ENCODE data around the gene ZNF341.
A peak's percentile ranks its signal among the peaks of the same experiment; 100 is the strongest.

ZNF341 gene

GRCh38 chr20:33793011-33793931, 61.5 kb downstream of the ZNF341 start:
- no peak for DNase-seq (ENCODE audit: low read depth, low spot score)

DNA sequence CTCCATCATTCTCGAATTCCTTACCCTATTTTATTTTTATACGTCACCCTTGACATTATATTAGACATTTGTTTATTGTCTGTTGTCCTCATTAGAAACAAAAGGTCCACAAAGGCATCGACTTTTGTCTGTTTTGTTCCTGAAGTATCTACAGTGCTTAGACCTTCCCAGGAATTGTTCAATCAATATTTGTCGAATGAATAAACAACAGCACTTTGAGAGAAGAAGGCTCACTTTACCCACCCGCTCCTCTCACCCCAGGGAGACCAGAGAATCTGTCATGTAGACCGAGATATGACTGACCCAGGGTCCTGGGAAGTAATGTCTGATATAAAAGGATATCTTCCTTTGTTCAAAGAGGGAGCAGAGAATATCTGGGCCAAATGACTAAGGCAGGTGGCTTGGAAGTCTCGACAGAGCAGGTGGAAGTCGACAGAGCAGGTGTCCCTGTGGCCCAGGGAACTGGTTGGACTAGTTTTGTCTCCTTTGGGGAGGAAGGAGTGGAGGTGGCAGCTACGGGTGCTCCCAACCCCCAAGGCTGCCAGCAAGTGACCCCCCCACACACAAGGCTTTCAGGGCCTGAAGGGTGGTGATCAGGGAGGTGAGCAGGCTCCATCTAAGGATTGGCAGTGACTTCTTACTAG, 64.6 kb downstream of the ZNF341 start:
- no peak for DNase-seq (ENCODE audit: low read depth, low spot score)

DNA sequence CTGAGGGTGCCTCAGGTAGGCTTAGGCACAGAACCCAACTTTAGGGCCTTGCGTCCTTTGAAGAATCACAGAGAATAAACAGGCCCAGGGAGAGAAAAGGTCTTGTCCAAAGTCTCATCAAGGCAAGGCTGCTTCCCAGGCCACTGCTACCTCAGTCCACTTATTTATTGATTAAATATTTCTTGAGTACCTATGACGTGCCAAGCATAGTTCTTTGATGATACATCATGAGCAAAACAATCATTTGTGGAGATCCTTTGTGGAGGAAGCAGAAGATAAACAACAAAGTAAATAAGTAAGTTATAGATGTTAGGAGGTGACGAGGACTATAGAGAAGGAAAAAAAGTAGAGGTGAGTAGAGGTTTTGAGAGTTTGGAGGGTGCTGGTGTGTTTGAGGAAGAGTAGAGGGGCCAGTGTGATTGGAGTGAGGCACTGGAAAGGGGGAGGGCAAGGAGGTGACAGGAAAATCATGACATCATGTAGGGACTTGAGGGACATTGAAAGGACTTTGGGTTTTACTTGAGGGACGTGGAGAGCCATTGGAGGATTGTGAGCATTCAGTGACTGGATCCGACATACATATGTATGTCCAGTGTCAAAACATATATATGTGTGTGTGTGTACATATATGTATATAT, 65.2 kb downstream of the ZNF341 start:
- no peak for DNase-seq (ENCODE audit: low read depth, low spot score)

DNA sequence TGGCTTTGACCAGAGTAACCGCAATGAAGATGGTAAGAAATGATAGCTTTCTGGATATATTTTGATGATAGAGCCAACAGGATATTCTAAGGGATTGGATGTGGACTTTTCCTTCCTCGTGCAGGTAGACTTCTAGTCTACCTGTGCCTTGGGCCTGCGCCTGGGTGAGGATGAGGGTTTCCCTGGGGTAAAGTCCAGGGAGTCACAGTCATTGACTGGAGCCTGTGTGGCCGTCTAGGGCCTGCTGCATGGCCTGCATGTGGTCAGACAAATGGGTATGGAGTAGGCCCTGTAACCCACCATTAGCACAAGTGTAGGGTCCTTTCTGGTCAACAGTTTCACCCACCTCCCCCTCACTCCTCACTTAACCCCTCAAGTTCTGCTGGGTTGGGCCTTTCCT, 66.6 kb downstream of the ZNF341 start:
- no peak for DNase-seq (ENCODE audit: low read depth, low spot score)

DNA sequence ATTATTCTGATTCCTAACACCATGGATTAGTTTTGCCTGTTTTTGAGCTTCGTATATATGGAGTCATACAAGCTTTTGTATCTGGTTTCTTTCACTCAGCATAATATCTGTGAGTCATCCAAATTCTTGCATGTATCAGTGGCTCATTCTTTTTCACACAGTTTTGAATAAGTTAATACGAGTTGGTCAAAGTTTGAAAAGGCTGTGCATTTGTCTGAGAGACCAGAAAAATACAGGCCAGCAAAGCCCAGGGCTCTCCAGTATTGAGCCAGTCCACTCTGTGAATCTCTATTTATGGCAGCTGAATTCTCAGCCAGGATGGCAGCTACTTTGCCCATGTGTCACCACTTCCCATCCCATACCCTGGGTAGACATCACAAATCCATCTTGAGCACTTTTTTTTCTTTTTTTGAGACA, 72.1 kb downstream of the ZNF341 start:
- DNase-seq (ENCODE audit: low read depth, low spot score), result no peak

- DNase-seq (ENCODE audit: low read depth, low spot score), result no peak
Measured at GRCh38 chr20:33808388-33808787, 76.6 kb downstream of the ZNF341 start.

DNA sequence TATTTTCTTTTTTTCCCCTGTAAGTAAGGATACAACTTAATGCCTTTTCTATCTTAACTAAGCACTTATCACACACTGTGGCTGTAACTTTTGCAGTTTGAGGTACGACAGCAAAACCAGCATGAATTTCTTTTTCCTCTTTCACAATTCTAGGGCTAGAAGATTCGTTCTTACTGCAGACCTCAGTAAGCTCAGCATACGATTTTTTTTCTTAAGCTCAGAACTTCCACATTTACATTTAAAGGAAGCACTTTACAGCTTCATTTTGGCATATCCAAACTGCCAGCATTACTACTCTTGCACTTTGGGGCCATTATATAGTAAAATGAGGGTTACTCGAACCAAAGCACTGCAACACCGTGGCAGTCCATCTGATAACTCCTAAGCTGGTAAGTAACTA, 78.5 kb downstream of the ZNF341 start:
- DNase-seq (ENCODE audit: low read depth, low spot score), result no peak

GRCh38 chr20:33810885-33811775, 79.3 kb downstream of the ZNF341 start, which contains the start of gene CHMP4B:
CHMP4B (plus strand) TSS chr20:33811348; CDS start chr20:33811469, 121 bp downstream.
- peak; percentile 85 for DNase-seq (ENCODE audit: low read depth, low spot score)

DNA sequence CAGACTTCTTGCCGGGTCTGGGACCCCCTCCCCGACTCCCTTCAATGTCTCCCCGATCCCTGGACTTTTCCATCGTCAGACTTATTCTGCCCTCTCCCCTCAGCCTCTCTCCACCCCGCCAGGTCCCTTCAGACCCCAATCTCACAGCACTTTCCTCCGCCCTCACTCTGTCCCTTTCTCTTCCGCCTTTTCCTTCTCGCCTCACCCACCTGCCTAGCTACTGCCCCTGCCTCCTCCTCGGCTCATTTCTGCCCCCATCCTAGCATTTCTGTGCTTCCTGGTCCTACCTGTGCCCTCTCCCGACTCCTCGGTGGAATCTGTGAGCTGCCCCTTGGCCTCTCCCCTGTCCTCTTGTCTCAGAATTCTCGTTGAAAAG, 80.0 kb downstream of the ZNF341 start:
- DNase-seq (ENCODE audit: low read depth, low spot score), result no peak

DNA sequence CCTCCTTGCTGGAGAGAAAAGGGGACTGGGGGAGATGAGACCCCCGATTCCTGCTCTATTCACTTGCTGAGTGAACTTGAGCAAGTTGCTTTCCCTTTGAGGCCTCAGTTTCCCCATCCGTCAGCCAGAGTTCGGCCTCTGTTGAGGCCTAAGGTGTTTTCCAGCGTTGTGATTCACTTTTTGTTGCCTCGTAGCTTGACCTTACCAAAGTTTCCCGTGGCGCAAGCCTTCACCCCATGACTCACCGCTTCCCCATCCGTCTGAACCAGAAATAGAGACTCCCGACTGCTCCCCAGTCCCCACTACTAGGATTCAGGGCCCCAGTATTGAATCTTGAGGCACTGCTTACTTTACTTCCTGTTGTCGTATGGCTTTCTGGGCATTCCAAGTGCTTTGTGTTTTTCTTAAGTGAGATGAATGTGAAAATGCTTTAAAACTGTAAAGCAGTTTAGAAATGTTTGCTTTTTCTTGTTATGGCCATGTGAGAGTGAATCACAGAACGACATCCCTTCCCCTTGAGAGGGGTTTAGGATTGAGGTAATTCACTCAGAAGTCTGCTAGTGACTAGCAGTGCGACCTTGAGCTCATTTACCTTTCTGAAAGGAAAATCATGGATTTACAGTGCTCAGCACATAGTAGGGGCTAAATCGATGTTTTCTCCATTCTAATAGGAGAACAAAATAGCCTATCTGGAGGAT, 80.5 kb downstream of the ZNF341 start:
- DNase-seq (ENCODE audit: low read depth, low spot score), result no peak

DNA sequence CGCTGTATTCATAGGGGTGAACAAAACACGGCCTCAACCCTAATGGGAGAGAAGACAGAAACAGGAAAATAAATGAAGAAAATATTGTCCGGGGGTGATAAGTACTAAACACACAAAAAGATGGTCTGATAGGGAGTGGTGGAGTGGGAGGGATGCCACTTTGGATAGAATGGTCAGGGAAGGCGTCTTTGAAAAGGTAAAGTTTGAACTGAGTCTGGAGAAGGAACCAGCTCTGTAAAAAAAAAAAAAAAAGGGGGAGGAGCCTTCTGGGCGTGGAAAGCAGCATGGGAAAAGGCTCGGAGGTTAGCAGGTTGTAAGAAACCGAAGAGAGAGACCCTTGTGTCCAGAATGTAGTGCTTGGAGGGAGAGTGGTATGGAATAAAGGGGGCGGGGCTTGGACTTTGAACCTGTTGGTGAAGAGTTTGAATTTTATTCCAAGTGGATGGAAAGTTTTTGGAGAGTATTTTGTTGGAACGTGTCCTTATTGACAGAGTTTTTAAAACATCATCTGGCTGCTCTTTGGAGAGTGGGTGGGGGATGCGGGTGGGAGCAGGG, 81.2 kb downstream of the ZNF341 start:
- no peak for DNase-seq (ENCODE audit: low read depth, low spot score)

DNA sequence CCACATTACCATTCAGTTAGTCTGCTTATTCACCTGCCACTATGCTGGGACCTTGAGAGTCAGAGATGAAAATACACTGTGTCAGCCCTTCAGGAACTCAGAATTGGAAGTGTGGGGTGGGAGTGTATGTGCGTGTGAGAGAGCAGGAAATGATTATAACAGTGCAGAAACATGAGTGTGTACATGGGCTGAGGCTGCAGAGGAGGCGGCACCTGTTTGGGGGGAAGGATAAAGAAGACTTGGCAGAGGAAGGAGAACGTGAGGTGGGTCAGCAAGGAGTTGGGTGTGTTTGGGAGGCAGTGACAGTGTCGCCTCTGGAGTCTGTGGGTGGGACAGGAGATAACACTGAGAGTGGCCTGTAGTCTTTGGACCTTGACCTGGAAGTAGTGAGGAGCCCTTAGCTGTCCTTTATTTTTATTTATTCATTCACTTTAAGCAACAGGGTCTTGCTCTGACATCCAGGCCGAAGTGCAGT, 82.5 kb downstream of the ZNF341 start:
- DNase-seq (ENCODE audit: low read depth, low spot score), result no peak

DNA sequence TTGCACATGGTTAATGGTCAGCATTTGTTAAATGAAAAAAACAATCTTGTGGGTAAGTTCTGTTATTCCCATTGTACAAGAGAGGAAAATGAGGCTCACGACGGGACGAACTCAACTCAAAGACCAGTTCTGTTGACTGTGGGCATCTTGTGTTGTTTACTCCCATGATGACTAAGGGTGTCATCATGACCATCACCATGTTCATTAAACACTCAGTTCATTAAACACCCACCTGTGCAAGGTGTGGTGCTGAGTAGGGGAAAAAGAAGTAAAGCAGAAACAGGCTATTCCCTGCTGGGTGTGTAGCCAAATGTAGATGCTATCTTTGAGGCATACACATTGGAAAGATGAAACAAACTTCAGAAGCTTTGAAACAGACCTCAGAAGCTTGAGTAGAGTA, 83.9 kb downstream of the ZNF341 start:
- DNase-seq (ENCODE audit: low read depth, low spot score), result no peak

- no peak for DNase-seq (ENCODE audit: low read depth, low spot score)
Measured at GRCh38 chr20:33816191-33816590, 84.4 kb downstream of the ZNF341 start.

GRCh38 chr20:33817411-33817810, 85.6 kb downstream of the ZNF341 start:
- DNase-seq (ENCODE audit: low read depth, low spot score), result no peak

DNA sequence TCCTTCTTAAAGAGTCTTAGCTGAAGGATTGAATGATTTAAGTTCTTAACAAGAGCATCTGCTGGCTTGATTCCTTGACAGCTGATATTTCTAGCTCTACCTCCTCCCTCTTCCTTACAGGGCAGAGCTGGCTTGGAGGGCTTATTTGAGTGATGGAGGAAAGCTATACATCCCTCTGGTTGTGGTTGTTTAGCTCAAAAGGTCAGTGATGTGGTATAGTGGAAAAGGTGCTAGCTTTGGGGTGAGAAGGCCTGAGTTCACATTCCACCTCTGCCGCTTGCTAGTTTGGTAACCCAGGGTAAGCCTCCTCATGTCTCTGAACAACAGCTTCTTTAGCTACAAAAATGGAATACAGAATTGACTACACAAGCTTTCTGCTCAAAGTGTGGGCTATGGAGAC, 87.7 kb downstream of the ZNF341 start:
- DNase-seq (ENCODE audit: low read depth, low spot score), result no peak

GRCh38 chr20:33820362-33820761, 88.6 kb downstream of the ZNF341 start:
- no peak for DNase-seq (ENCODE audit: low read depth, low spot score)

- DNase-seq (ENCODE audit: low read depth, low spot score), result no peak
Measured at GRCh38 chr20:33821270-33821836, 89.6 kb downstream of the ZNF341 start.

DNA sequence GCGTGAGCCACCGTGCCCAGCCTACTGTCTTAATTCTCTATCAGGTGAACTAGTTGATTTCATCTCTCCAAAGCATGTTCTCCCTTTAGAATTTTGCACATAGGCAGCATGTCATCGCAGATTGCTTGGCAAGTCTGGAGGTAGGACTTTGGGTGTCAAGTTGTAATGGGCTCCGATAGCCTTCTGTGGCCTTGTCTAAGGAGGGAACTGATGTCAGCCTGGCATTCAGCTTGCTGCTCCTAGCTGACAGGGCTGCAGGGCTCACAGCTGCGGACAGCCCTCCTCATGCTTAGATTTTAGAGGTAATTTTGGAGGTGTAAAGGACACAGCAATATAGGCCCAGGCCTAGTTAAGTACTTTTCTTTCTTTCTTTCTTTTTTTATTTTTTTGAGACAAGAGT, 90.6 kb downstream of the ZNF341 start:
- no peak for DNase-seq (ENCODE audit: low read depth, low spot score)

GRCh38 chr20:33822991-33823390, 91.2 kb downstream of the ZNF341 start:
- DNase-seq (ENCODE audit: low read depth, low spot score), result no peak
